Astrocyte of the spinal cord (primary cell): ENCODE data around the gene MS4A18.

Experiments
- DNase-seq: peaks from one replicate; pipeline ENCODE4 v3.0.0; 2011; ENCODE audit warnings: low read depth, low spot score
- H3K4me3 ChIP-seq: 2 replicates; pipeline ENCODE4 v1.5.1; 2011; ENCODE audit warnings: low read depth, mild to moderate bottlenecking, low read length, moderate library complexity
- in situ Hi-C: cut with HindIII; loops from 2 replicates; pipeline ENCODE4 v1.10.0; 2017; ENCODE audit warnings: low sequenced_read_pairs
- TF ChIP-seq, protein P1 (sequence below): IDR thresholded peaks from 2 replicates; pipeline ENCODE4 v1.5.1; 2012; ENCODE audit warnings: low read depth, mild to moderate bottlenecking, low read length, inconsistent platforms

The MS4A18 gene

DNA sequence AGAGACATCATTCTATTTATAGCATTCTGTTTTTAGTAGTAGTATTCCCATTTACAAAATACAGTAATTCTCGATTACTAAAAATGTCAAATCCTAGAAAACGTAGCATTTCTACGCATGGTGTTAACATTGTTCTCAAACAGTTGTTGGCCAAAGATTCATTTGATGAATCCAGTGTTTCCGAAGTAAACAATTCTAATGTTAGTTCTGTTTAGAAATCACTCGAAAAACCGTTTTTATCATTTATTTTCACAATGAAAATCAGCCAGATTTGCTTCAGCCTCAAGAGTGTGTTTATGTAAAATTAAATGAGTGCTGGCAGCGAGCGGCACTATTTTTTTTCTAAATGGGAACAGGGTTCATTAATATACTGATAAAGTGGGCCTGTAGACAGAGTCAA is 7.1 kb downstream of the MS4A18 start:
- in situ Hi-C loops, result no loop called here
- no peak for DNase-seq
- no peak overlapping the region for H3K4me3 ChIP-seq
- TF ChIP-seq, protein P1, sequence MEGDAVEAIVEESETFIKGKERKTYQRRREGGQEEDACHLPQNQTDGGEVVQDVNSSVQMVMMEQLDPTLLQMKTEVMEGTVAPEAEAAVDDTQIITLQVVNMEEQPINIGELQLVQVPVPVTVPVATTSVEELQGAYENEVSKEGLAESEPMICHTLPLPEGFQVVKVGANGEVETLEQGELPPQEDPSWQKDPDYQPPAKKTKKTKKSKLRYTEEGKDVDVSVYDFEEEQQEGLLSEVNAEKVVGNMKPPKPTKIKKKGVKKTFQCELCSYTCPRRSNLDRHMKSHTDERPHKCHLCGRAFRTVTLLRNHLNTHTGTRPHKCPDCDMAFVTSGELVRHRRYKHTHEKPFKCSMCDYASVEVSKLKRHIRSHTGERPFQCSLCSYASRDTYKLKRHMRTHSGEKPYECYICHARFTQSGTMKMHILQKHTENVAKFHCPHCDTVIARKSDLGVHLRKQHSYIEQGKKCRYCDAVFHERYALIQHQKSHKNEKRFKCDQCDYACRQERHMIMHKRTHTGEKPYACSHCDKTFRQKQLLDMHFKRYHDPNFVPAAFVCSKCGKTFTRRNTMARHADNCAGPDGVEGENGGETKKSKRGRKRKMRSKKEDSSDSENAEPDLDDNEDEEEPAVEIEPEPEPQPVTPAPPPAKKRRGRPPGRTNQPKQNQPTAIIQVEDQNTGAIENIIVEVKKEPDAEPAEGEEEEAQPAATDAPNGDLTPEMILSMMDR, result no peak

DNA sequence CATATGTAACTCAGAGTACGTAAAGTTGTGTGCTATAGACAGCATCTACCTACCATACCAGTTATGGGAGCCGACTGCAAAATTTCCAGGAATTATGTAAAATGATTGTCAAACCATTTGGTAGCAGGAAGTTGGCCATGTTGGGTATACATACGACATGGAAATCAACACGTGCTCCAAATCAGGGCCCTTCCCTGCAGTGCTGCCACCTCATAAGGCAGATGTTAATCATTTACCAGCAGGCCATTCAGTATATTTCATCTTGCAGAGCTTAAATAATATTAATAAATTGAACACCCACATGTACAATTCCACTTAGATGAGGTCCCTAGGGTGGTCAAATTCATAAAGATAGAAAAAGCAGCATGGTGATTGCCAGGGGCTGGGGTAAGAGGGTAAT is 9.8 kb downstream of the MS4A18 start:
- TF ChIP-seq, protein P1, result no peak
- in situ Hi-C loops, result no loop called here
- no peak for DNase-seq

DNA sequence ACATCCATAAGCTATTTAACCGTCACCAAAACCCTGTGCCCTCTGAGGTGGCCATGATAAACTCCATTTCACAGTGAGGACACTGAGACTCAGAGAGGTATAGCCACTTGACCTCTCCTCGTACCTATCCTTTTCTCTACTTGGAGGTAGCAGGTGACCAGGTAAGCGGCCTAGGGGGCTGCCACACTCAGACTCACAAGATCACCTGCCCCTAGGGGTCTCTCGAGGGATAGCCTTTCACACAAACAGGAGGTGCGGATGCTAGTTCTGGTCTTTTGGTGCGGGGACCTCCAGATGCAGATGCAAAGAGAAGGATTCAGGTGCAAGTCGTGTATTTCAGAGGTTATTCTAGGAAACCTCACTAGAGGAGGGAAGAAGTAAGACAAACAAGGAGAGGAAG is 14.6 kb downstream of the MS4A18 start:
- in situ Hi-C loops, result no loop called here
- H3K4me3 ChIP-seq, result no peak overlapping the region
- TF ChIP-seq, protein P1, result no peak
- DNase-seq, result no peak

More for the DNA sequence above, 9.8 kb downstream of the MS4A18 start:
- no peak overlapping the region for H3K4me3 ChIP-seq

DNA sequence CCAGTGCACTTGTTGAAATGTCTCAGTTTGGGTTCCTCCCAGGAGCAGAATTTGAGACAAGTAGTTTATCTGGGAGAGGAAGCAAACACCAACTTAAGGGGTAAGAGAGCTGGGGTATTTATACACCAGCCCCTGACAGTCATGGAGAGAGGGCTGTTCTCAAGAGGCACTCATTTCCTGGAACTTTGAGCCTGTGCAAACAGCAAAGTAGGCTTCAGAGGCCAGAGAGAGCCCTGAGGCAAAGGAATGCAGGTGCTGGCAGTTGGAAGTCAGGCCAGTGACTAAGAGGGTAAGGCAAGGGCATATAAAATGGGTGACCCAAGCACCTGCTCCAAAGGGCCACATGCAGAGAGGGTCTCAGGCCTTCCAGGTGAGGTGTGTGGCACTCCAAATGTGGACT is 16.1 kb downstream of the MS4A18 start:
- TF ChIP-seq, protein P1, result no peak
- H3K4me3 ChIP-seq, result no peak overlapping the region
- no peak for DNase-seq
- in situ Hi-C loops, result no loop called here

DNA sequence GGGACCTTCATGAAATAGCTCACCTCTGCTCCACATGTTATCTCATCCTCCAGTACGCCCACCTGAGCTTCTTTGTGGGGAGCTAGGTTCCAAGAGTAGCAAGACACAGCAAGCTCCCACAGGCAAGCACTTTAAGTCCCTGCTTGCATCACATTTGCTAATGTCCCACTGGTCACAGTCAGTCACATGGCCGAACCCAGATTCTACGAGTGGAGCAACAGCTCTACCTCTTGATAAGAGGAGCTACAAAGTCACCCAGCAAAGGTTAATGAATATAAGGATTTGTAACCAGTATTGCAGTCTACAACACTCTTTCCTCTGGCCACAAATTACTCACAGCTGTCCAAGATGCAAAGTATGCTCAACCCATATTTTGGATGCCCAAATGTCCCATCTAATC is 16.9 kb downstream of the MS4A18 start:
- DNase-seq, result no peak
- in situ Hi-C loops, result no loop called here
- TF ChIP-seq, protein P1, result no peak
- H3K4me3 ChIP-seq, result no peak overlapping the region

DNA sequence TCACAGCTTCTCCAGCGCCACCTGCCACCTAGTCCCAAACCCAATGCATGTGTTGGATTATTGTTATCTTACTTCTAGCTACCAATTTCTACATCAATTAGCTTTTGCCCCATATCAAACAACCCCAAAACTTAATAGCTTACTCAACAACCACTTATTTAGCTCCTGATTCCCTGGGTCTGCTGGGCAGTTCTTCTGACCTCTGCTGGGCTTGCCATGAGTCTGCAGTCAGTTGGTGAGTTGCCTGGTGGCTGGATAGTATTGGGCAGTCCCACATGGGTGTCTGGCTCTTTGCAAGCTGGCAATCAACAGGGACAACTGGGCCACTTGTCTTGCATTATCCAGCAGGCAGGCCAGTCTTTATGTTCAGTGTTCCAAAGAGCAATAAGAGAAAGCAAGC is 18.5 kb downstream of the MS4A18 start:
- in situ Hi-C loops, result no loop called here
- DNase-seq, result no peak

DNA sequence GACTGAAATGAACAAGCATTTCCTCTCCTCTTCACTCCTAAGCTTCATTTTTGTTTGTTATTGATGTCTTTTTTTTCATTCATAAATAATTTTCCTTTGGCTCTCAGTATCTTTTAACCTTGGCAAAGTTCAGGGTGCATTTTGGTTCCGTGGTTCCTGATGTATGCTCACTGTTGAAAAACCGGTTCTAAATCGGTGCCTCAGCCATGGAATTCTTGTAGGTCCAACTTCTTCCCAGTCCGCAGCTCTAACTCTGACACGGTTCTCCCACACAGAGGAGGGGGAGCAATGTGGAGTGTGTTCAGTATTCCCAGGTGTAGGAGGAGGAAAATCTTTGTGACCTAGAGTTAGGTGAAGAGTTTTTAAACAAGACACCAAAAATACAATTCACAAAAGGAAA is 19.6 kb downstream of the MS4A18 start:
- TF ChIP-seq, protein P1, result no peak
- in situ Hi-C loops, result no loop called here

More for the DNA sequence above, 18.5 kb downstream of the MS4A18 start:
- TF ChIP-seq, protein P1, result no peak
- no peak overlapping the region for H3K4me3 ChIP-seq

More for the DNA sequence above, 19.6 kb downstream of the MS4A18 start:
- no peak overlapping the region for H3K4me3 ChIP-seq
- no peak for DNase-seq
